Fibroblast of upper back skin (primary cell): ENCODE data around the gene CNNM3.

Source experiments
- DNase-seq: peaks from one replicate; pipeline ENCODE4 v3.0.0-alpha.2; 2013

CNNM3 gene

GRCh38 chr2:96881349-96882195, 65.5 kb downstream of the CNNM3 start:
- DNase-seq, result no peak

GRCh38 chr2:96882230-96882629, 66.2 kb downstream of the CNNM3 start:
- DNase-seq, result no peak

- DNase-seq, result no peak
These were observed 66.8 kb downstream of the CNNM3 start for GRCh38 chr2:96882906-96883305.

GRCh38 chr2:96883306-96883705, 67.2 kb downstream of the CNNM3 start:
- DNase-seq, result no peak
